Liver (tissue), 9 donors: ENCODE results near the gene EXOC6B. TPM values are rescaled to one million over a fixed set of nuclear protein-coding genes. Genes with fewer than 3 reads are reported as not detected.

Source experiments
- DNase-seq: peaks from one replicate; pipeline ENCODE4 v3.0.0-alpha.2; 2017; ENCODE audit warnings: low spot score
- H3K27ac ChIP-seq, 2 donors: one replicate each; pipeline ENCODE4 v1.7.0; 2013; ENCODE audit warnings: inconsistent platforms in 2 of 2, low read length in 2 of 2, control low read depth in 1 of 2, low read depth in 1 of 2, mild to moderate bottlenecking in 1 of 2
- H3K27me3 ChIP-seq, 4 donors: one replicate each; pipeline versions ENCODE4 v1.6.1 to v1.7.0; 2013; ENCODE audit warnings: low read length in 3 of 4, inconsistent platforms in 1 of 4, mild to moderate bottlenecking in 1 of 4, moderate library complexity in 1 of 4; ENCODE audit not compliant: control insufficient read depth in 4 of 4, insufficient read depth in 4 of 4
- H3K36me3 ChIP-seq, 4 donors: one replicate each; pipeline versions ENCODE4 v1.6.1 to v1.7.0; 2013; ENCODE audit warnings: low read length in 3 of 4, mild to moderate bottlenecking in 3 of 4, low read depth in 1 of 4, moderate library complexity in 1 of 4; ENCODE audit not compliant: control insufficient read depth in 4 of 4, insufficient read depth in 3 of 4
- H3K4me1 ChIP-seq, 4 donors: one replicate each; pipeline versions ENCODE4 v1.6.1 to v1.7.0; 2013; ENCODE audit warnings: low read length in 3 of 4, mild to moderate bottlenecking in 3 of 4, moderate library complexity in 1 of 4; ENCODE audit not compliant: control insufficient read depth in 4 of 4, insufficient read depth in 4 of 4
- H3K4me3 ChIP-seq, 3 donors: one replicate each; pipeline versions ENCODE4 v1.6.1 to v1.7.0; 2013; ENCODE audit warnings: low read length in 3 of 3, control low read depth in 1 of 3, low read depth in 1 of 3, mild to moderate bottlenecking in 1 of 3
- H3K9ac ChIP-seq, 2 donors: one replicate each; pipeline ENCODE4 v1.7.0; 2013; ENCODE audit warnings: low read length in 2 of 2, mild to moderate bottlenecking in 2 of 2, moderate library complexity in 2 of 2, control low read depth in 1 of 2, low read depth in 1 of 2
- H3K9me3 ChIP-seq, 4 donors: one replicate each; pipeline versions ENCODE4 v1.6.1 to v1.7.0; 2013; ENCODE audit warnings: low read length in 3 of 4; ENCODE audit not compliant: control insufficient read depth in 4 of 4
- CTCF ChIP-seq: fragments of 150-350 bp; IDR thresholded peaks from 2 replicates; pipeline ENCODE4 v1.5.1; 2017; ENCODE audit warnings: improper control_type of control experiment, low read depth, low read length; ENCODE audit not compliant: missing input control
- EGR1 ChIP-seq, 2 donors: IDR thresholded peaks; 2 replicates each; pipeline ENCODE4 v1.6.1; 2016 to 2018; ENCODE audit warnings: antibody characterized with exemption in 2 of 2, low read depth in 2 of 2
- FOXA1 ChIP-seq: IDR thresholded peaks from 2 replicates; pipeline ENCODE4 v1.6.1; 2016; ENCODE audit warnings: antibody characterized with exemption
- FOXA2 ChIP-seq: IDR thresholded peaks from 2 replicates; pipeline ENCODE4 v1.6.1; 2016; ENCODE audit warnings: antibody characterized with exemption
- GABPA ChIP-seq, 2 donors: IDR thresholded peaks in 1 of 2; conservative IDR thresholded peaks in 1 of 2; 2 replicates each; pipeline ENCODE4 v1.6.1; 2016; ENCODE audit warnings: antibody characterized with exemption in 2 of 2, mild to moderate bottlenecking in 1 of 2, moderate library complexity in 1 of 2
- HNF4A ChIP-seq, 2 donors: conservative IDR thresholded peaks; 2 replicates each; pipeline ENCODE4 v1.6.1; 2016; ENCODE audit warnings: antibody characterized with exemption in 2 of 2, mild to moderate bottlenecking in 2 of 2
- JUND ChIP-seq, 2 donors: IDR thresholded peaks; 2 replicates each; pipeline ENCODE4 v1.6.1; 2016; ENCODE audit warnings: antibody characterized with exemption in 2 of 2
- MAX ChIP-seq: IDR thresholded peaks from 2 replicates; pipeline ENCODE4 v1.6.1; 2016; ENCODE audit warnings: antibody characterized with exemption
- NR2F2 ChIP-seq: IDR thresholded peaks from 2 replicates; pipeline ENCODE4 v1.6.1; 2016; ENCODE audit warnings: antibody characterized with exemption
- RXRA ChIP-seq, 2 donors: IDR thresholded peaks; 2 replicates each; pipeline ENCODE4 v1.6.1; 2017 to 2018; ENCODE audit warnings: antibody characterized with exemption in 2 of 2, mild to moderate bottlenecking in 1 of 2
- SP1 ChIP-seq: IDR thresholded peaks from 2 replicates; pipeline ENCODE4 v1.6.1; 2018; ENCODE audit warnings: antibody characterized with exemption, mild to moderate bottlenecking
- TAF1 ChIP-seq: conservative IDR thresholded peaks from 2 replicates; pipeline ENCODE4 v1.6.1; 2016; ENCODE audit warnings: antibody characterized with exemption, mild to moderate bottlenecking
- YY1 ChIP-seq: IDR thresholded peaks from 2 replicates; pipeline ENCODE4 v1.6.1; 2016; ENCODE audit warnings: antibody characterized with exemption, mild to moderate bottlenecking
- WGBS: extraction: QIAGEN DNeasy Blood & Tissue Kit; methylation state at CpG from one replicate; pipeline ENCODE4 v1.1.7; 2013; 5-methylcytosine and 5-hydroxymethylcytosine counted together
- polyA plus RNA-seq, 2 donors: library from polyadenylated mRNA; stranded (reverse) in 1 of 2; unstranded in 1 of 2; fragments of 200-250 nt in 1 of 2; fragments of >200 nt in 1 of 2; fragmentation: Nextera tagmentation in 1 of 2; extraction: Ambion mirVana in 1 of 2; gene quantifications; one replicate each; pipeline versions ENCODE4 v1.2.1 to v1.2.3, GENCODE V29; 2013 to 2015
- total RNA-seq, 2 donors: library from RNA; depleted of rRNA; stranded (reverse); fragments of >200 nt; gene quantifications; one replicate each; pipeline ENCODE4 v1.2.3, GENCODE V29; 2014
- TF ChIP-seq, protein P1 (sequence below): IDR thresholded peaks from 2 replicates; pipeline ENCODE4 v1.6.1; 2016; ENCODE audit warnings: antibody characterized with exemption
- TF ChIP-seq, protein P2 (sequence below): IDR thresholded peaks from 2 replicates; pipeline ENCODE4 v1.6.1; 2016; ENCODE audit warnings: antibody characterized with exemption
- TF ChIP-seq, protein P3 (sequence below): IDR thresholded peaks from 2 replicates; pipeline ENCODE4 v1.6.1; 2016; ENCODE audit warnings: antibody characterized with exemption, mild to moderate bottlenecking
- donor health status: healthy.
- donor health status: healthy.
- donor health status: healthy.
- donor health status: healthy.
- donor health status: healthy.

Gene EXOC6B
- total and polyA plus RNA-seq, 4 donors, result 1.7 to 9.5 (median 5.5) TPM

DNA sequence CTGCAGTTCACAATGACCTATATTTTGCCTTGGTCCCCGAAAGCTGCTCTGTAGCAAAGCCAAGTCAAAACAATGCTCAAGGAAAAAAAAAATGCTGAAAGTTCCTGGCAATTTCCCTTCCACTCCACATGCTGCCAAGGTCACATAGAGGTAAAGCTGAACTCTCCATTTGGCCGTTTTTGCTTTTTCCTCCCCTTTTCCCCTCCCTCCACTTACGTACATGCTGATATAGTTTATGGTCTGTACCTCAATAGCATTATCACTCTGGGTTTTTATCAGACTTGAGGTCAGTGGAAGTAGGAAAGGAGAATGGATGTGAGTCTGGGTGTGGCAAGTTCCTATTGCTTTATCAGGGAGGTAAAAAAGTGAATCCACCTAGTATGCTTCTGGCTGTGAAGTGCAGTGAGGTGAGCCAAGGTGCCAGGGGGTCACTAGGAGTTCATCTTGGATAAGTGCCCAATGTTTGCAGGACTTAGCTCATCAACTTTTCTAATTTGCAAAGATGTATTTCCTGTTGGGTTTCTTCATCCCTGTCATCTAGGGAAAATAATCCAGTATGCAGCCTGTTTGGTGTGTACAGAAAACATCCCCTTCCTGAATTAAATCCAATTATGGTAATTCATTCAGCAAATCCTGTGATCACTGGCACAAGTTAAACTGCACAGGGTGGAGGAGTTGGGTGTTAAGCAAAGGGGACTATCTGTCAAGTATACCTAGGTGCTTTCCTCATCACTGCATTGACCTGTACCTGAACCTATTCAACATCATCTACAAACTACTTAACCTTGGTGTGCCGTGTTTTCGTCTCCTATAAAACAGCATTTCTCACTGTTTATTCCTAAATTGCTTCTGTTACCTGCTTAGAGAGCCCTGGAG, 553.8 kb downstream of the EXOC6B start:
- Histone ChIP-seq H3K9me3 (no peaks in the 10 kb centered on the region), H3K27ac (no peak overlapping the region), H3K27me3 (no peaks in the 10 kb centered on the region), H3K9ac (no peak overlapping the region), H3K4me3 (no peak overlapping the region), H3K36me3 (no peaks in the 10 kb centered on the region), H3K4me1 (peaks cover 0 to 2% (median 0%) of the 10 kb centered on the region in 4 donors)
- no peak for DNase-seq
- TF ChIP-seq FOXA2, result no peak
- TF ChIP-seq MAX, result peak; percentile 20
- TF ChIP-seq YY1, result no peak
- TF ChIP-seq RXRA (IDR thresholded peaks at IDR 0.05), result peak; percentile 86 to 90
- no peak for TF ChIP-seq TAF1
- peak in 1 of 2 donors; percentile 42 for TF ChIP-seq GABPA (IDR thresholded peaks at IDR 0.05 in 1 of 2, conservative IDR thresholded peaks at IDR 0.05 in 1 of 2)
- TF ChIP-seq, protein P1, sequence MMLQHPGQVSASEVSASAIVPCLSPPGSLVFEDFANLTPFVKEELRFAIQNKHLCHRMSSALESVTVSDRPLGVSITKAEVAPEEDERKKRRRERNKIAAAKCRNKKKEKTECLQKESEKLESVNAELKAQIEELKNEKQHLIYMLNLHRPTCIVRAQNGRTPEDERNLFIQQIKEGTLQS, result no peak
- peak; percentile 53 for TF ChIP-seq SP1
- TF ChIP-seq JUND (IDR thresholded peaks at IDR 0.05), result peak in 1 of 2 donors; percentile 11
- peak; percentile 72 for TF ChIP-seq NR2F2
- peak in 1 of 2 donors; percentile 27 for TF ChIP-seq HNF4A (conservative IDR thresholded peaks at IDR 0.05)
- WGBS, result 57% methylated on average over 5 of the region's 5 CpGs

GRCh38 chr2:72271276-72271614, 554.6 kb downstream of the EXOC6B start:
- H3K4me1 ChIP-seq, result peaks cover 0 to 2% (median 0%) of the 10 kb centered on the region in 4 donors
- no peaks in the 10 kb centered on the region for H3K27me3 ChIP-seq
- no peaks in the 10 kb centered on the region for H3K9me3 ChIP-seq
- 77% methylated on average over 1 of the region's 1 CpG for WGBS
- no peak overlapping the region for H3K9ac ChIP-seq
- H3K27ac ChIP-seq, result no peak overlapping the region
- no peak for TF ChIP-seq MAX
- no peak for TF ChIP-seq NR2F2
- TF ChIP-seq JUND (IDR thresholded peaks at IDR 0.05), result no peak
- no peak for TF ChIP-seq FOXA1
- TF ChIP-seq GABPA (IDR thresholded peaks at IDR 0.05 in 1 of 2, conservative IDR thresholded peaks at IDR 0.05 in 1 of 2), result no peak
- TF ChIP-seq, protein P2, sequence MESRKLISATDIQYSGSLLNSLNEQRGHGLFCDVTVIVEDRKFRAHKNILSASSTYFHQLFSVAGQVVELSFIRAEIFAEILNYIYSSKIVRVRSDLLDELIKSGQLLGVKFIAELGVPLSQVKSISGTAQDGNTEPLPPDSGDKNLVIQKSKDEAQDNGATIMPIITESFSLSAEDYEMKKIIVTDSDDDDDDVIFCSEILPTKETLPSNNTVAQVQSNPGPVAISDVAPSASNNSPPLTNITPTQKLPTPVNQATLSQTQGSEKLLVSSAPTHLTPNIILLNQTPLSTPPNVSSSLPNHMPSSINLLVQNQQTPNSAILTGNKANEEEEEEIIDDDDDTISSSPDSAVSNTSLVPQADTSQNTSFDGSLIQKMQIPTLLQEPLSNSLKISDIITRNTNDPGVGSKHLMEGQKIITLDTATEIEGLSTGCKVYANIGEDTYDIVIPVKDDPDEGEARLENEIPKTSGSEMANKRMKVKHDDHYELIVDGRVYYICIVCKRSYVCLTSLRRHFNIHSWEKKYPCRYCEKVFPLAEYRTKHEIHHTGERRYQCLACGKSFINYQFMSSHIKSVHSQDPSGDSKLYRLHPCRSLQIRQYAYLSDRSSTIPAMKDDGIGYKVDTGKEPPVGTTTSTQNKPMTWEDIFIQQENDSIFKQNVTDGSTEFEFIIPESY, result no peak
- no peak for TF ChIP-seq CTCF
- no peak for TF ChIP-seq RXRA (IDR thresholded peaks at IDR 0.05)
- no peak for TF ChIP-seq HNF4A (conservative IDR thresholded peaks at IDR 0.05)
- no peak for TF ChIP-seq YY1
- no peak for TF ChIP-seq EGR1 (IDR thresholded peaks at IDR 0.05; ENCODE audit: low read depth in 2 of 2)
- TF ChIP-seq, protein P3, sequence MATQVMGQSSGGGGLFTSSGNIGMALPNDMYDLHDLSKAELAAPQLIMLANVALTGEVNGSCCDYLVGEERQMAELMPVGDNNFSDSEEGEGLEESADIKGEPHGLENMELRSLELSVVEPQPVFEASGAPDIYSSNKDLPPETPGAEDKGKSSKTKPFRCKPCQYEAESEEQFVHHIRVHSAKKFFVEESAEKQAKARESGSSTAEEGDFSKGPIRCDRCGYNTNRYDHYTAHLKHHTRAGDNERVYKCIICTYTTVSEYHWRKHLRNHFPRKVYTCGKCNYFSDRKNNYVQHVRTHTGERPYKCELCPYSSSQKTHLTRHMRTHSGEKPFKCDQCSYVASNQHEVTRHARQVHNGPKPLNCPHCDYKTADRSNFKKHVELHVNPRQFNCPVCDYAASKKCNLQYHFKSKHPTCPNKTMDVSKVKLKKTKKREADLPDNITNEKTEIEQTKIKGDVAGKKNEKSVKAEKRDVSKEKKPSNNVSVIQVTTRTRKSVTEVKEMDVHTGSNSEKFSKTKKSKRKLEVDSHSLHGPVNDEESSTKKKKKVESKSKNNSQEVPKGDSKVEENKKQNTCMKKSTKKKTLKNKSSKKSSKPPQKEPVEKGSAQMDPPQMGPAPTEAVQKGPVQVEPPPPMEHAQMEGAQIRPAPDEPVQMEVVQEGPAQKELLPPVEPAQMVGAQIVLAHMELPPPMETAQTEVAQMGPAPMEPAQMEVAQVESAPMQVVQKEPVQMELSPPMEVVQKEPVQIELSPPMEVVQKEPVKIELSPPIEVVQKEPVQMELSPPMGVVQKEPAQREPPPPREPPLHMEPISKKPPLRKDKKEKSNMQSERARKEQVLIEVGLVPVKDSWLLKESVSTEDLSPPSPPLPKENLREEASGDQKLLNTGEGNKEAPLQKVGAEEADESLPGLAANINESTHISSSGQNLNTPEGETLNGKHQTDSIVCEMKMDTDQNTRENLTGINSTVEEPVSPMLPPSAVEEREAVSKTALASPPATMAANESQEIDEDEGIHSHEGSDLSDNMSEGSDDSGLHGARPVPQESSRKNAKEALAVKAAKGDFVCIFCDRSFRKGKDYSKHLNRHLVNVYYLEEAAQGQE, result no peak
- no peak for DNase-seq
- H3K36me3 ChIP-seq, result no peaks in the 10 kb centered on the region
- H3K4me3 ChIP-seq, result no peak overlapping the region
